GM12878 (cell line): ENCODE results near the gene IQCK.

Experiments used
- CTCF ChIP-seq, 3 experiments: IDR thresholded peaks in 2 of 3; conservative IDR thresholded peaks in 1 of 3; 2 replicates each; pipeline ENCODE4 v1.5.1; 2011; ENCODE audit warnings: low read depth in 3 of 3, low read length in 3 of 3, mild to moderate bottlenecking in 3 of 3, control low read depth in 2 of 3, moderate library complexity in 2 of 3, inconsistent platforms in 1 of 3, mixed read lengths in 1 of 3; ENCODE audit not compliant: control insufficient read depth in 2 of 3, insufficient read depth in 1 of 3; ENCODE audit errors: extremely low read depth in 1 of 3
- EGR1 ChIP-seq, 2 experiments: IDR thresholded peaks; 1 replicate in 1 of 2; 2 replicates in 1 of 2; pipeline ENCODE4 v1.6.1; 2011 to 2012; ENCODE audit warnings: low read depth in 2 of 2, low read length in 2 of 2, borderline replicate concordance in 1 of 2, mild to moderate bottlenecking in 1 of 2, moderate library complexity in 1 of 2
- EP300 ChIP-seq, 2 experiments: fragments of 150-350 bp in 1 of 2; IDR thresholded peaks; 2 replicates each; pipeline ENCODE4 v1.6.1; 2011 to 2012; ENCODE audit warnings: low read depth in 2 of 2, low read length in 2 of 2, borderline replicate concordance in 1 of 2, improper control_type of control experiment in 1 of 2, inconsistent platforms in 1 of 2; ENCODE audit not compliant: control insufficient read depth in 1 of 2
- EZH2 ChIP-seq: IDR thresholded peaks from 2 replicates; pipeline ENCODE4 v1.6.1; 2012; ENCODE audit warnings: low read depth, mild to moderate bottlenecking, control low read depth, inconsistent platforms, low read length, borderline replicate concordance; ENCODE audit not compliant: control insufficient read depth
- FOS ChIP-seq: IDR thresholded peaks from 3 replicates; pipeline ENCODE4 v1.6.1; 2011; ENCODE audit warnings: borderline replicate concordance; ENCODE audit not compliant: insufficient read length; ENCODE audit errors: extremely low read depth
- HDAC6 ChIP-seq: fragments of 200-600 bp; sonication (generic); IDR thresholded peaks from one replicate; pipeline ENCODE4 v1.8.0; 2017; ENCODE audit warnings: antibody characterized with exemption; ENCODE audit not compliant: unreplicated experiment
- IRF3 ChIP-seq: fragments of 450-650 bp; IDR thresholded peaks from 2 replicates; pipeline ENCODE4 v1.6.1; 2014; ENCODE audit warnings: mild to moderate bottlenecking
- POLR2A ChIP-seq: IDR thresholded peaks from 2 replicates; pipeline ENCODE4 v1.6.1; 2011; ENCODE audit warnings: low read depth, mild to moderate bottlenecking, low read length
- POLR2AphosphoS2 ChIP-seq: IDR thresholded peaks from 2 replicates; pipeline ENCODE4 v1.6.1; 2011; ENCODE audit warnings: low read depth, mild to moderate bottlenecking, low read length, improper control_type of control experiment, moderate library complexity
- STAT1 ChIP-seq: fragments of 450-650 bp; conservative IDR thresholded peaks from 2 replicates; pipeline ENCODE4 v1.6.1; 2014; ENCODE audit warnings: antibody characterized with exemption, mild to moderate bottlenecking
- ZNF24 ChIP-seq: fragments of 450-650 bp; IDR thresholded peaks from 2 replicates; pipeline ENCODE4 v1.6.1; 2017; ENCODE audit warnings: antibody characterized with exemption, mild to moderate bottlenecking

- no peak for TF ChIP-seq ZNF24
- TF ChIP-seq EP300 (IDR thresholded peaks at IDR 0.05; ENCODE audit: borderline replicate concordance in 1 of 2, control insufficient read depth in 1 of 2, low read depth in 2 of 2, low read length in 2 of 2): no peak
- TF ChIP-seq POLR2AphosphoS2: no peak
- TF ChIP-seq EGR1 (IDR thresholded peaks at IDR 0.05; ENCODE audit: borderline replicate concordance in 1 of 2, low read depth in 2 of 2, low read length in 2 of 2): no peak
- no peak for TF ChIP-seq STAT1
- no peak for TF ChIP-seq POLR2A
- no peak for TF ChIP-seq IRF3
- no peak for TF ChIP-seq EZH2
- no peak for TF ChIP-seq CTCF (IDR thresholded peaks at IDR 0.05 in 2 of 3, conservative IDR thresholded peaks at IDR 0.05 in 1 of 3; ENCODE audit: control insufficient read depth in 2 of 3, extremely low read depth in 1 of 3, insufficient read depth in 1 of 3, low read depth in 3 of 3, low read length in 3 of 3)
- TF ChIP-seq HDAC6: no peak
- TF ChIP-seq FOS: no peak
Measured at GRCh38 chr16:19685176-19685575, 32.9 kb upstream of the IQCK start.
